GM03348 (cell line): ENCODE data around the gene RWDD3.

Source experiments
- DNase-seq: peaks from one replicate; pipeline ENCODE4 v3.0.0; 2012; ENCODE audit warnings: low spot score

Gene RWDD3

GRCh38 chr1:95233737-95234500 is at the start of gene RWDD3:
Gene RWDD3, plus strand, starts transcription at chr1:95234210. Its CDS starts 21 bp downstream, at chr1:95234231.
- DNase-seq: peak; percentile 98

DNA sequence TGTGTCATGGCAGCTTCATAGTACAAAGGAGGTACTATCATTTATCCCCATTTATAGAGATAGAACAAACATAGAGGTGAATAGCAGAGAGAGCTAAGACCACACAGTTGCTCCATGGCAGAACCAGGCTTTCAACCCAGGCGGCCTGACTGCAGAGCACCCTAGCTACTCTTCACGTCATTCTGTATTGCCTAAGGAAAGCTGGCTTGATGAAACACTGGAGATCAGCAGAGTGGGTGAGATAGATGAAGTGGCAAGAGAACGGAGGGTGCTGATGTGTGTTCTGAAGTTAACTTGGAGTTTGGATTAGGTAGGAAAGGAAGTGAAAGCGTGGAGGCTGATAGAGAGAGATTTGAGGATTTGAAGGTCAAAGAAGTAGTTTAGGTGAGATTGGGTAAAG is 47.9 kb upstream of the RWDD3 start:
- DNase-seq: no peak

DNA sequence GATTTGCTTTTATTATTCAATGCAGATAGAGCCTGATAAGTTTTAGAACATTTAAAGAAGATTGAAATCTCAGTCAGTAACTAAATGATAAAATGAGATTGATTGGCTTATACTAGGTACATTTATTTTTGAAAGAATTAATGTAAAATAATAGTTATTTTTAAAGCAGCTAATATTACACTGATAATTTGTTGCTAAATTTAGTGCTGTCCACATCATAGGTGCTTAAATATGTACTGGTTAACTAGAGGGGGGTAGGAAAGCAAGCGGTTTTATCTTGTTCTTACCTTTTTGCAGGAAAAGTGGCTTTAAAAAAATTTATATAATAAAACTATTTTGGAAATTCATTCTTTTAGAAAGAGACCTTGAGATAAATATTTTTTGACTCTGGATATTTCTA is 40.4 kb upstream of the RWDD3 start:
- DNase-seq: no peak

DNA sequence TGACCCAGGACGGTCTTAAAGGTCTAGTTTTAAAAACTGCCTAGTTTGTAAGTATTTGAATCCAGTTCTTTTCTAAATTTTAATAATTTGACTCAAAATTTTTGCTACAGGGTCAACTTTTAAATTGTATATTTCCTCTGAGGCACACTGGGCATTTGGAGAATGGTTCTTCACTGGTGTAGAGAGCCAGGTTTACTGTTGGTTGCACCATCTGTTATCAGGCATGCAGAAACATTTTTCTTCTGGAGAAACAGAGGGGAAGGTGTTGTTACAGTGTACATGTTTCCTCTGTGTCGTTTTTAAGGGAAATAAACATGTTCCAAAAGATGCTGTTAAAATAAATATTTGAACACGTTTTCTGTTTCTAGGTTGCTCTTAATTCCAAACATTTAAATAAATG is 39.0 kb upstream of the RWDD3 start:
- no peak for DNase-seq

- no peak for DNase-seq
Measured at GRCh38 chr1:95196017-95196416, 38.0 kb upstream of the RWDD3 start.

DNA sequence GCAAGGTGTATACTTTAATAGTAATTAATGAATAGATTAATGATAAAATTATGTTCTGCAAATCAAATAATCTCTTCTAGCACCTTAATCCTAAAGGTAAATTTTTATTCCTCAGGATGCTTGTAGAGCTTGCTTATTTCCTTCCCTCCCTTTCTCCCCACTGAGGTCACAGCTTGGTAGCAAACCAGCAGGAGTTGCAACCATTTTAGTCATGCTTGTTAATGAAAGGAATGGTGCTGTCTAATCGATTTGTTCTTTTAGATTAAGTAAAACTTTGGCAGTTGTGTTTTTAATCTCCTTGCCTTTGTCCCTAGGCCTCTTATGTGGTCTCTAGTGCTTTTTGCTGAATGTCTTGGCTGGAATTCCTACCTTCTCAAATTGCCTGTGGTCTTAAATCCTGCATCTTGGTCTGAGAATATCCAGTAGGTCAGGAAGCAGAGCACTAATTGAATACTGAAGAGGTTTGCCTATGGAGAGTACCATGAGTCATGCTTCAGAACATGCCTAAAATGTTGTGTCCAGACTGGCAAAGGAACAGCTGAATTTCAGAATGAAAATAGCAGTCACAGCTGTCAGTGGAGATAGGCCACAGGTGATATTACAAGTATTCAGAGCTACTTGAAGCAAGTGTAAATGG is 36.3 kb upstream of the RWDD3 start:
- DNase-seq: peak; percentile 22

- no peak for DNase-seq
Measured at GRCh38 chr1:95201905-95202304, 32.1 kb upstream of the RWDD3 start.

- no peak for DNase-seq
Measured at GRCh38 chr1:95203908-95204437, 30.0 kb upstream of the RWDD3 start.

DNA sequence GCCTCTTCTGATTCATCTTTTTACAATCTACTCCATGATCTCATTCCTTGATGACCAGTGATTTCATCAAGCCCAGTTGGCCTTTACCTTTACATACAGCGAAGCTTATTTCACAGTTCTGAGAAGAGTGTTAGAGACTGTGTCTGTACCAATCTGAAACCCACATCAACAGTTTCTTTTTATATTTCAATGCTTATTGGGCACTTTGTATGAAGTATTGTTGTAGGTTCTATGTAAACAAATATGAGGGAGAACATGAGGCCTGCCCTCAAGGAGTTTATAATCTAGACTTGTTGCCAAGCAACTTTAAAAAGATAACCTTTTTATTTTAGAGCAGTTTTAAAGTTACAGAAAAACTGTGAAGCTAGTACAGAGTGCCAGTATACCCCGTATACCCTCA is 27.5 kb upstream of the RWDD3 start:
- DNase-seq: no peak

- DNase-seq: no peak
Measured at GRCh38 chr1:95207223-95207935, 26.6 kb upstream of the RWDD3 start.

DNA sequence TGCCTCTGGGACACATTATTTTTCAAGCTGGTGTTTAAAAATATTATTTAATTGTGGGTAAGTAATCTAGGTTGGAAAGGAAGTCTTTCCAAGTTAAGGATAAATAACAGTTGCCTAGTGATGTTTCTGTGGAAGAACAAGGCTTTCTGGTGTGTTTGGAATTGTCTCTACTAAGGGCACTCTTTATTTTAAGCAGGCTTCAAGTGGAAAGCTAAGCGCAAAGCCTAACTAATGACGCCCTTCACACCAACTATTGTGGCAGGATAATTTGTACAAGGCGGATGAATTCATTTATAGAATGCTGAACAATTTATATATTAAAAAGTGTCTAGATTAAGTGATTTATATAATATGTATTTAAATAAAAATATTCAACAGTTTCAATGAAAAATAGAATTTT is 25.1 kb upstream of the RWDD3 start:
- no peak for DNase-seq

DNA sequence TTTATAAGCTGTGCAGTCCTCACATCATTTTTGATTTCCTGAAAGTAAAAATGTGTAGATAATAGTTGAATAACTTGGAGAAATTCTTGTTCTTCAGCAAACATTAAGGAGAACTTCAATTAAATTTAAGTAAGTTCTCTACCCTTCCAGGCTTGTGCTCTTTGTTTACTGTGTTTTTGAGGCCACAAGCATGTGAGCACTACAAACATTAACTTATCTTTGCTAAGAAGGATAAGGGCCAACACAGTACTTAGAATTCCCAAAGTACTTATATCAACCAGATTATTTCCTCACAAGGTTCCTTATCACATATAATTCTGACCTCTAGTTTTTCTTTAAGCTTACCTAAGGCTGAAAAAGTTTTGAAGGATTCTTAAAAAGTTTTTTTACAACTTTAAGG is 24.7 kb upstream of the RWDD3 start:
- no peak for DNase-seq

DNA sequence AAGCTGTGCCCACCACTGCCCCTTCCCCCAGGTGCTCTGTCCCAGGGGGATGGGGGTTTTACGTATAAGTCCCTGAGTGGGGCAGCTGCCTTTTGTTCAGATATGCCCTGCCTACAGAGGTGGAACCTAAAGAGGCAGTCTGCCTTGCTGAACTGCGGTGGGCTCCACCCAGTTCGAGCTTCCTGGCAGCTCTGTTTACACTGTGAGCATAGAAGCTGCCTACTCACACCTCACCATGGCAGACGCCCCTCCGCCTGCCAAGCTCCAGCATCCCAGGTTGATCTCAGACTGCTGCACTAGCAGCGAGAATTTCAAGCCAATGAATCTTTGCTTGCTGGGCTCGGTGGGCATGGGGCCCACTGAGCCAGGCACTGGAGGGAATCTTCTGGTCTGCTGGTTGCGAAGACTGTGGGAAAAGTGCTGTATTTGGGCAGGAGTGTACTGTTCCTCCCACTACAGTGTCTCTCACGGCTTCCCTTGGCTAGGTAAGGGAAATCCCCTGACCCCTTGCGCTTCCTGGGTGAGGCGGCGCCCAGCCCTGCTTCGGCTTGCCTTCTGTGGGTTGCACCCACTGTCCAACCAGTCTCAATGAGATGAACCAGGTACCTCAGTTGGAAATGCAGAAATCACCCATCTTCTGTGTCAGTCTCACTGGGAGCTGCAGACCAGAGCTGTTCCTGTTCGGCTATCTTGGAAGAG is 17.6 kb upstream of the RWDD3 start:
- no peak for DNase-seq

DNA sequence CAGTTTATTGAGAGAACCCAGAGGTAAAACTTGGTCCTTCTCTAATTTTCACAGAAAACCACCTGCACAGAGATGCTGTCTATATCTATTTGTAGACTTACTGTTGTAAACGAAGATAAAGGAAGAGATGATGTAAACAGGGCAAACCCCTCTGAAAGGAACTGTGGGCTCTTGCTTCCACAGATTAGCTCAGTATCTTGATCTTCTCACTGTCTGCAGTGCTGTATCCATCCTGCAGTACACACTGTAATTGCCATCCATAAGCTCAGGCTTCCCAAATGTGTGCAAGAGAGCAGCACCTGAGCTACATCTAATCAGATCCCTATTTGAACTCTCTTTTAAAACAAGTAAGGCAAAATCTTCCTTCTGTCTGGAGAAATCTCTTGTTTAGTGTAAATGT is 16.6 kb upstream of the RWDD3 start:
- no peak for DNase-seq

DNA sequence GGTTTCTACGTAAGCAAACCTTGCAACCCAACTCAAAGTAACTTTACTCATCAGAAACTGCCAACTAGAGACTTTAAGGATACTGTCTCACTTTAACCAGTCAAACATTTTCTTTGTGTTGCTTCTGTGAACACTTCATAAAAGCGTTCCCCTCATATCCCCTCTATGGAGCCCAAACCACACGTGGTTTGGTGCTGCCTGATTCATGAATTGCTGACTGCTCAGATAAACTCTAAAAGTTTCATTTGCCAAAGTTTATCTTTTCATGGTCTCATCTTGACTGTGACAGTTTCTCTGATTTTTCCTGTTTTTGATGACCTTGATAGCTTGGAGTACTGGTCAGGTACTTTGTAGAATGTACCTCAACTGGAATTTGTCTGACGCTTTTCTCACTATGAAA is 14.6 kb upstream of the RWDD3 start:
- DNase-seq: no peak

DNA sequence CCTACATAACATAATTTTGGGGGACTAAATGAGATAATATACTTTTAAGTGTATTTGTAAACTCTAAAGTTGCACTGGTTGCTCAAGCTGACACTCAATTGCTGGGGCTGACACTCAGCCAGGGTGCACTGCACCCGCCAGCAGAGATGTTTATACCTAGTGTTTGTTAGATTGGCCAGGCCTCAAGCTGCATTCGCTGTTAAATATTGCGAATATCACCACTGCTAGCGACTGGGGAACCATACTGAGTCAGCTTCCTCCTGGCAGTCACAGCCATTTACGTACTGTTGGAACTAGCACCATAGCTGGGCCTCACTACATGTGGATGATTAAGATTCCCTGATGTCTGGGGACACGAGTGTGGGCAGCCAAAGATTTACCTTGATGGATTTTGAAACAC is 12.7 kb upstream of the RWDD3 start:
- DNase-seq: no peak

GRCh38 chr1:95222629-95223028 is 11.4 kb upstream of the RWDD3 start:
- no peak for DNase-seq

- DNase-seq: peak; percentile 16
Measured at GRCh38 chr1:95223110-95223509, 10.9 kb upstream of the RWDD3 start.

GRCh38 chr1:95226781-95227660 is 7.0 kb upstream of the RWDD3 start:
- DNase-seq: no peak

DNA sequence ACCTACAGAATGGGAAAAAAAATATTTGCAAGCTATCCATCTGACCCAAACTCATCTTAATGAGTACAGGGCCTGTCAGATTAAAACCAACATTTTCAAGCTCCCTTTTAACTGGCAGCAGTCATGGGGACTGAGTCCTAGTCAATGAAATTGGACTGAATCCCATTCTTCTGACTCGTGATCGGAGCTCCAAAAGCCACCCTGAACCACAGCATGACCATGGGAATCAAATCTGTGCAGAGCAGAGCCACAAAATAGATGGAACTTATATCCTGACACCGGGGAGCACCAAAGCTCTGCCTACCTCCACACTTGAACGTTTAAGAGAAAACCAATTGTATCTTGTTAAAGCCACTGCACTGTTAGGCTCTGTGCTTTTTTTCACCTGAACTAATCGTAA is 5.0 kb upstream of the RWDD3 start:
- DNase-seq: no peak

GRCh38 chr1:95229706-95230105 is 4.3 kb upstream of the RWDD3 start:
- DNase-seq: no peak
